OCI-LY7 (cell line): Measurements from ENCODE around the gene PRRX2. TPM values are rescaled to one million over a fixed set of nuclear protein-coding genes. Genes with fewer than 3 reads are reported as not detected.

ENCODE experiments used
- BruUV-seq: library from RNA; stranded (reverse); fragments of 400-500 nt; replicated peaks from 2 replicates; lab custom pipeline; 2021; lab: Mats Ljungman, UMichigan
- CTCF ChIA-PET: fragments of 300-600 bp; sonication (Branson Sonifier 250); formaldehyde crosslinking; loops from one replicate; lab custom pipeline; 2022; ENCODE audit warnings: antibody characterized with exemption; ENCODE audit not compliant: unreplicated experiment; lab: Charles Lee
- POLR2A ChIA-PET: fragments of 300-600 bp; sonication (Branson Sonifier 250); formaldehyde crosslinking; loops from one replicate; lab custom pipeline; 2022; ENCODE audit warnings: antibody characterized with exemption; lab: Charles Lee
- DNase-seq: peaks from one replicate; pipeline ENCODE4 v3.0.0-alpha.2; 2015; ENCODE audit warnings: low spot score
- H2AFZ ChIP-seq: fragments of 200-600 bp; sonication (generic), shearing (Covaris generic); 2 replicates; pipeline ENCODE4 v1.6.1; 2014; ENCODE audit warnings: mild to moderate bottlenecking, antibody characterized with exemption, low read length, moderate library complexity
- H3K27ac ChIP-seq: fragments of 200-600 bp; sonication (generic); 2 replicates; pipeline ENCODE4 v1.5.1; 2014; ENCODE audit warnings: mixed run types, low read depth, mild to moderate bottlenecking, moderate library complexity, low read length, inconsistent platforms; ENCODE audit not compliant: poor library complexity, severe bottlenecking
- H3K36me3 ChIP-seq: fragments of 200-600 bp; sonication (generic); 2 replicates; pipeline ENCODE4 v1.6.1; 2014; ENCODE audit warnings: mild to moderate bottlenecking, antibody characterized with exemption, low read length, moderate library complexity, mixed read lengths; ENCODE audit not compliant: insufficient read depth
- H3K4me1 ChIP-seq: fragments of 200-600 bp; sonication (generic); 2 replicates; pipeline ENCODE4 v1.5.1; 2014; ENCODE audit warnings: mild to moderate bottlenecking, low read length; ENCODE audit not compliant: insufficient read depth, poor library complexity, severe bottlenecking
- H3K4me2 ChIP-seq: fragments of 200-600 bp; sonication (generic); 2 replicates; pipeline ENCODE4 v1.6.1; 2014; ENCODE audit warnings: mild to moderate bottlenecking, low read length
- H3K4me3 ChIP-seq: fragments of 200-600 bp; sonication (generic); 2 replicates; pipeline ENCODE4 v1.5.1; 2014; ENCODE audit warnings: mild to moderate bottlenecking, low read depth, low read length; ENCODE audit not compliant: poor library complexity, severe bottlenecking
- H3K79me2 ChIP-seq: fragments of 200-600 bp; sonication (generic); 2 replicates; pipeline ENCODE4 v1.6.1; 2016; ENCODE audit warnings: low read depth, mild to moderate bottlenecking, low read length, moderate library complexity, mixed read lengths; ENCODE audit not compliant: insufficient read depth
- H3K9me2 ChIP-seq: fragments of 200-600 bp; sonication (generic); 2 replicates; pipeline ENCODE4 v1.6.1; 2016; ENCODE audit warnings: mild to moderate bottlenecking, low read length, mixed read lengths; ENCODE audit not compliant: insufficient read depth
- H3K9me3 ChIP-seq: fragments of 200-600 bp; sonication (generic); 2 replicates; pipeline ENCODE4 v1.6.1; 2014; ENCODE audit warnings: mild to moderate bottlenecking, mixed run types, low read length, mixed read lengths
- H4K20me1 ChIP-seq: fragments of 200-600 bp; sonication (generic); 2 replicates; pipeline ENCODE4 v1.6.1; 2014; ENCODE audit warnings: mild to moderate bottlenecking, antibody characterized with exemption, low read length, moderate library complexity, mixed read lengths; ENCODE audit not compliant: insufficient read depth
- CTCF ChIP-seq: fragments of 200-600 bp; sonication (generic); conservative IDR thresholded peaks from 2 replicates; pipeline ENCODE4 v1.5.1; 2014; ENCODE audit warnings: mild to moderate bottlenecking, antibody characterized with exemption, low read length, moderate library complexity, mixed read lengths
- EZH2phosphoT487 ChIP-seq: fragments of 200-600 bp; sonication (generic); IDR thresholded peaks from 2 replicates; pipeline ENCODE4 v1.6.1; 2018; ENCODE audit warnings: low read depth, borderline replicate concordance, mild to moderate bottlenecking, mixed run types, antibody characterized with exemption, low read length, moderate library complexity, mixed read lengths
- intact Hi-C: fragments of 100-400 bp; cut with micrococcal nuclease; formaldehyde crosslinking; loops from one replicate; pipeline ENCODE4 v1.10.0; 2022; ENCODE audit not compliant: unreplicated experiment
- total RNA-seq, 2 experiments: library from RNA; depleted of rRNA in 1 of 2; stranded (reverse); fragments of >200 nt in 1 of 2; shearing (Covaris generic) in 1 of 2; gene quantifications; 2 replicates each; pipeline ENCODE4 v1.2.3, GENCODE V29; 2014 to 2022

The PRRX2 gene
- total RNA-seq, 2 experiments from 2014 or later: not detected

- intact Hi-C loops: no loop called here
- H4K20me1 ChIP-seq: no peaks in the 10 kb centered on the region
- no peaks in the 10 kb centered on the region for H3K36me3 ChIP-seq
- POLR2A ChIA-PET: no interaction called here
- no peak overlapping the region for H3K27ac ChIP-seq
- H3K4me2 ChIP-seq: no peak overlapping the region
- no peak overlapping the region for H3K4me3 ChIP-seq
- BruUV-seq: no TSS peak
- no peak for TF ChIP-seq EZH2phosphoT487
- TF ChIP-seq CTCF: no peak
- H3K9me2 ChIP-seq: no peaks in the 10 kb centered on the region
- H3K4me1 ChIP-seq: no peaks in the 10 kb centered on the region
- H2AFZ ChIP-seq: no peak overlapping the region
- no peaks in the 10 kb centered on the region for H3K79me2 ChIP-seq
- DNase-seq: no peak
- no peaks in the 10 kb centered on the region for H3K9me3 ChIP-seq
- CTCF ChIA-PET: no interaction called here
These were observed 19.9 kb downstream of the PRRX2 start for GRCh38 chr9:129685220-129685932.

- H2AFZ ChIP-seq: no peak overlapping the region
- no peaks in the 10 kb centered on the region for H3K9me3 ChIP-seq
- H3K27ac ChIP-seq: no peak overlapping the region
- no peak overlapping the region for H3K4me2 ChIP-seq
- no peak for TF ChIP-seq EZH2phosphoT487
- TF ChIP-seq CTCF: no peak
- no peaks in the 10 kb centered on the region for H3K4me1 ChIP-seq
- H3K9me2 ChIP-seq: no peaks in the 10 kb centered on the region
- no peaks in the 10 kb centered on the region for H4K20me1 ChIP-seq
- H3K36me3 ChIP-seq: no peaks in the 10 kb centered on the region
- no peak for DNase-seq
- no peaks in the 10 kb centered on the region for H3K79me2 ChIP-seq
- no TSS peak for BruUV-seq
- no peak overlapping the region for H3K4me3 ChIP-seq
- POLR2A ChIA-PET: no interaction called here
- intact Hi-C loops: no loop called here
- CTCF ChIA-PET: no interaction called here
These were observed 20.4 kb downstream of the PRRX2 start for GRCh38 chr9:129685933-129686259.

GRCh38 chr9:129686736-129687135 is 21.3 kb downstream of the PRRX2 start:
- no peak overlapping the region for H3K4me3 ChIP-seq
- TF ChIP-seq CTCF (no peak), EZH2phosphoT487 (no peak)
- POLR2A ChIA-PET: no interaction called here
- CTCF ChIA-PET: no interaction called here
- intact Hi-C loops: no loop called here
- no peaks in the 10 kb centered on the region for H3K9me2 ChIP-seq
- no peaks in the 10 kb centered on the region for H4K20me1 ChIP-seq
- no peaks in the 10 kb centered on the region for H3K36me3 ChIP-seq
- H3K4me1 ChIP-seq: no peaks in the 10 kb centered on the region
- H3K4me2 ChIP-seq: no peak overlapping the region
- H2AFZ ChIP-seq: no peak overlapping the region
- no peaks in the 10 kb centered on the region for H3K9me3 ChIP-seq
- no peaks in the 10 kb centered on the region for H3K79me2 ChIP-seq
- no peak overlapping the region for H3K27ac ChIP-seq
- no peak for DNase-seq
- no TSS peak for BruUV-seq
